DMS114 treated with DMSO at 0.1 percent for 48 hours (cell line): ENCODE data around the gene CYP4F22.
"Not testable (repeated sequence)": the region's sequence is repeated elsewhere in the genome, so short reads cannot be mapped to it uniquely, and the experiment has no call there.

Experiments
- DNase-seq: peaks from one replicate; lab custom pipeline; 2025; ENCODE audit not compliant: unreplicated experiment; lab: John Stamatoyannopoulos, UW

Gene CYP4F22

GRCh38 chr19:15488489-15489226, 19.7 kb upstream of the CYP4F22 start:
- DNase-seq: no peak

GRCh38 chr19:15495151-15495550, 13.2 kb upstream of the CYP4F22 start:
- no peak for DNase-seq

GRCh38 chr19:15498156-15498858, 10.0 kb upstream of the CYP4F22 start:
- DNase-seq: no peak

GRCh38 chr19:15498910-15499309, 9.4 kb upstream of the CYP4F22 start:
- DNase-seq: no peak

- DNase-seq: no peak
Measured at GRCh38 chr19:15501596-15501995, 6.7 kb upstream of the CYP4F22 start.

- no peak for DNase-seq
Measured at GRCh38 chr19:15502264-15502663, 6.1 kb upstream of the CYP4F22 start.

GRCh38 chr19:15506074-15506571, 2.2 kb upstream of the CYP4F22 start:
- no peak for DNase-seq

GRCh38 chr19:15507068-15508034, 974 bp upstream of the CYP4F22 start:
- no peak for DNase-seq

GRCh38 chr19:15511671-15512424, 3.5 kb downstream of the CYP4F22 start:
- DNase-seq: no peak

GRCh38 chr19:15515227-15515625, 6.9 kb downstream of the CYP4F22 start:
- DNase-seq: not testable (repeated sequence)

- no peak for DNase-seq
Measured at GRCh38 chr19:15516363-15516762, 8.0 kb downstream of the CYP4F22 start.

- no peak for DNase-seq
Measured at GRCh38 chr19:15517778-15518177, 9.5 kb downstream of the CYP4F22 start.

GRCh38 chr19:15519433-15519976, 11.2 kb downstream of the CYP4F22 start:
- no peak for DNase-seq

- no peak for DNase-seq
Measured at GRCh38 chr19:15524781-15525180, 16.5 kb downstream of the CYP4F22 start.

- DNase-seq: no peak
Measured at GRCh38 chr19:15525291-15525690, 17.0 kb downstream of the CYP4F22 start.

GRCh38 chr19:15526408-15526807, 18.1 kb downstream of the CYP4F22 start:
- no peak for DNase-seq

- no peak for DNase-seq
Measured at GRCh38 chr19:15527705-15528104, 19.4 kb downstream of the CYP4F22 start.

- DNase-seq: no peak
Measured at GRCh38 chr19:15529774-15530372, 21.5 kb downstream of the CYP4F22 start.

GRCh38 chr19:15532779-15533521, 24.6 kb downstream of the CYP4F22 start:
- no peak for DNase-seq
